Trophoblast cell (in vitro differentiated cells and primary cell): ENCODE data around the gene IFNAR1.

Experiments used
- DNase-seq, 2 donors: peaks; one replicate each; pipeline ENCODE4 v3.0.0-alpha.2; 2016
- H2AFZ ChIP-seq: 2 replicates; pipeline ENCODE4 v1.6.1; 2013; ENCODE audit warnings: low read length, moderate library complexity, mild to moderate bottlenecking; ENCODE audit not compliant: insufficient read depth, poor library complexity
- H2AK5ac ChIP-seq: 2 replicates; pipeline ENCODE4 v1.6.1; 2013; ENCODE audit warnings: mild to moderate bottlenecking, low read length
- H2BK120ac ChIP-seq: 2 replicates; pipeline ENCODE4 v1.6.1; 2013; ENCODE audit warnings: low read length, mild to moderate bottlenecking, moderate library complexity; ENCODE audit not compliant: insufficient read depth, poor library complexity
- H2BK12ac ChIP-seq: 2 replicates; pipeline ENCODE4 v1.6.1; 2013; ENCODE audit warnings: mild to moderate bottlenecking, low read length, moderate library complexity
- H2BK5ac ChIP-seq: 2 replicates; pipeline ENCODE4 v1.6.1; 2013; ENCODE audit warnings: low read length, low read depth, moderate library complexity, mild to moderate bottlenecking; ENCODE audit not compliant: poor library complexity
- H3K14ac ChIP-seq: 2 replicates; pipeline ENCODE4 v1.6.1; 2013; ENCODE audit warnings: mild to moderate bottlenecking, low read length
- H3K18ac ChIP-seq: 2 replicates; pipeline ENCODE4 v1.6.1; 2013; ENCODE audit warnings: mild to moderate bottlenecking, low read length
- H3K23ac ChIP-seq: 2 replicates; pipeline ENCODE4 v1.6.1; 2013; ENCODE audit warnings: low read length
- H3K27ac ChIP-seq: 2 replicates; pipeline ENCODE4 v1.5.1; 2013; ENCODE audit warnings: low read depth, mild to moderate bottlenecking, inconsistent platforms, low read length, moderate library complexity
- H3K27me3 ChIP-seq: 2 replicates; pipeline ENCODE4 v1.6.1; 2013; ENCODE audit warnings: inconsistent platforms, mild to moderate bottlenecking, low read length, moderate library complexity; ENCODE audit not compliant: insufficient read depth
- H3K36me3 ChIP-seq, 2 experiments: 1 replicate in 1 of 2; 2 replicates in 1 of 2; pipeline ENCODE4 v1.6.1; 2013; ENCODE audit warnings: low read length in 2 of 2, mild to moderate bottlenecking in 2 of 2, moderate library complexity in 1 of 2; ENCODE audit not compliant: insufficient read depth in 2 of 2, control insufficient read depth in 1 of 2
- H3K4ac ChIP-seq: 2 replicates; pipeline ENCODE4 v1.6.1; 2013; ENCODE audit warnings: low read depth, mild to moderate bottlenecking, low read length, moderate library complexity
- H3K4me1 ChIP-seq, 2 experiments: 1 replicate in 1 of 2; 2 replicates in 1 of 2; pipeline ENCODE4 v1.6.1; 2013; ENCODE audit warnings: low read length in 2 of 2, mild to moderate bottlenecking in 2 of 2, moderate library complexity in 1 of 2; ENCODE audit not compliant: insufficient read depth in 2 of 2, control insufficient read depth in 1 of 2
- H3K4me2 ChIP-seq: 2 replicates; pipeline ENCODE4 v1.6.1; 2013; ENCODE audit warnings: inconsistent platforms, mild to moderate bottlenecking, low read length, moderate library complexity
- H3K4me3 ChIP-seq: 2 replicates; pipeline ENCODE4 v1.5.1; 2013; ENCODE audit warnings: mild to moderate bottlenecking, low read depth, low read length, inconsistent platforms
- H3K79me1 ChIP-seq: one replicate; pipeline ENCODE4 v1.6.1; 2013; ENCODE audit warnings: low read length
- H3K79me2 ChIP-seq: 2 replicates; pipeline ENCODE4 v1.6.1; 2013; ENCODE audit warnings: low read length, mild to moderate bottlenecking; ENCODE audit not compliant: control insufficient read depth, insufficient read depth, poor library complexity
- H3K9ac ChIP-seq: 2 replicates; pipeline ENCODE4 v1.6.1; 2013; ENCODE audit warnings: mild to moderate bottlenecking, low read length
- H3K9me3 ChIP-seq: 2 replicates; pipeline ENCODE4 v1.6.1; 2013; ENCODE audit warnings: low read depth, mild to moderate bottlenecking, control low read depth, inconsistent platforms, low read length; ENCODE audit not compliant: insufficient read depth
- H4K12ac ChIP-seq: 2 replicates; pipeline ENCODE4 v1.6.1; 2013; ENCODE audit warnings: low read depth, mild to moderate bottlenecking, low read length, moderate library complexity
- H4K8ac ChIP-seq: 2 replicates; pipeline ENCODE4 v1.6.1; 2013; ENCODE audit warnings: low read depth, mild to moderate bottlenecking, low read length, moderate library complexity
- H4K91ac ChIP-seq: one replicate; pipeline ENCODE4 v1.6.1; 2013; ENCODE audit warnings: low read depth, mild to moderate bottlenecking, low read length, moderate library complexity
- WGBS: extraction: QIAGEN DNeasy Blood & Tissue Kit; methylation state at CpG from one replicate; pipeline ENCODE4 v1.1.7; 2013; ENCODE audit warnings: missing lambda C conversion rate; ENCODE audit not compliant: insufficient read length, insufficient coverage; ENCODE audit errors: extremely low coverage; 5-methylcytosine and 5-hydroxymethylcytosine counted together

Gene IFNAR1

DNA sequence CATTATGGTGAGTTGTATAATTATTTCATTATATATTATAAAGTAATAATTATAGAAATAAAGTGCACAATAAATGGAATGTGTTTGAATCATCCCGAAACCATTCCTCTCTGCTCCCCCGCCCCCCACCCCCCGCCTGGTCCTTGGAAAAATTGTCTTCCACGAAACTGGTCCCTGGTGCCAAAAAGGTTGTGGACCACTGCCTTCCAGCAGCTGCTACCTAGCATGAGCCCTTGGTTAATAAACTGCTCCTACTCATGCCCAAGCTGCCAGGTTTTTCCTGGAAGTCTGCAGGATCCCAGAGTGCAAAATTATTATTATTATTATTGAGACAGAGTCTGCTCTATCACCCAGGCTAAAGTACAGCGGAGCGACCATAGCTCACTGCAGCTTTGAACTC lies 71.7 kb downstream of the IFNAR1 start:
- no peak overlapping the region for H3K23ac ChIP-seq

DNA sequence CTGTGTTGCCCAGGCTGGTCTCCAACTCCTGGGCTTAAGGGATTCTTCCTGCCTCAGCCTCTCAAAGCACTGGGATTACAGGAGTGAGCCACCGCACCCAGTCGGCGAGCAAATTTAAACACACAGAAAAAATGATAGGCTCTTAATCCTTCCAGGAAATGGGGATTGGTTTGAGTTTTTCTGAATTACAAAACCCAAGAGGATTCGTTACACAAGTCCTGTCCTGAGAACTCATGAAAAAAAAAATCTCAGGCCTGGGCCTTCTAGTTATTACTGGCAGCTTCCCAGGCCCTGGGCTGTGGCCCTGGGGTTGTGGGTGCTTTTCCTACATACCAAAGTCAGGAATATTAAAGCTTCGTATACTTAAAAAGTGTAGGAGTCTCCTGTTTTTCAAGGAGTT lies 72.2 kb downstream of the IFNAR1 start:
- Histone ChIP-seq H3K4me1 (peaks cover 0 to 4% of the 10 kb centered on the region in 2 experiments), H3K4me3 (no peak overlapping the region), H3K23ac (no peak overlapping the region), H2AFZ (no peak overlapping the region), H3K27me3 (no peaks in the 10 kb centered on the region), H4K12ac (no peak overlapping the region), H3K18ac (no peak overlapping the region), H2BK12ac (no peak overlapping the region), H3K79me2 (no peaks in the 10 kb centered on the region), H3K4ac (no peak overlapping the region), H2AK5ac (no peak overlapping the region), H3K14ac (no peak overlapping the region), H3K9me3 (no peaks in the 10 kb centered on the region), H4K8ac (no peak overlapping the region), H3K4me2 (no peak overlapping the region), H3K36me3 (no peaks in the 10 kb centered on the region), H3K79me1 (no peaks in the 10 kb centered on the region), H4K91ac (no peak overlapping the region), H2BK120ac (no peak overlapping the region), H3K9ac (no peak overlapping the region), H3K27ac (no peak overlapping the region), H2BK5ac (no peak overlapping the region)
- no CpG with 5 or more reads among the region's 5 CpGs for WGBS
- DNase-seq = no peak

More for the DNA sequence above, 71.7 kb downstream of the IFNAR1 start:
- H2BK5ac ChIP-seq = no peak overlapping the region
- no peak overlapping the region for H3K18ac ChIP-seq
- H3K9ac ChIP-seq = no peak overlapping the region
- no peak overlapping the region for H2AK5ac ChIP-seq
- H3K14ac ChIP-seq = no peak overlapping the region
- H3K79me2 ChIP-seq = no peaks in the 10 kb centered on the region
- H3K9me3 ChIP-seq = no peaks in the 10 kb centered on the region
- H3K4ac ChIP-seq = no peak overlapping the region
- H2BK12ac ChIP-seq = no peak overlapping the region
- H2BK120ac ChIP-seq = no peak overlapping the region
- H3K4me1 ChIP-seq = peaks cover 0 to 4% of the 10 kb centered on the region in 2 experiments
- no peak overlapping the region for H4K8ac ChIP-seq
- H3K27ac ChIP-seq = no peak overlapping the region
- no peak for DNase-seq
- H3K4me2 ChIP-seq = no peak overlapping the region
- H3K36me3 ChIP-seq = no peaks in the 10 kb centered on the region
- WGBS = no CpG with 5 or more reads among the region's 6 CpGs
- H3K27me3 ChIP-seq = no peaks in the 10 kb centered on the region
- H3K4me3 ChIP-seq = no peak overlapping the region
- H4K91ac ChIP-seq = no peak overlapping the region
- H4K12ac ChIP-seq = no peak overlapping the region
- no peak overlapping the region for H2AFZ ChIP-seq
- no peaks in the 10 kb centered on the region for H3K79me1 ChIP-seq

DNA sequence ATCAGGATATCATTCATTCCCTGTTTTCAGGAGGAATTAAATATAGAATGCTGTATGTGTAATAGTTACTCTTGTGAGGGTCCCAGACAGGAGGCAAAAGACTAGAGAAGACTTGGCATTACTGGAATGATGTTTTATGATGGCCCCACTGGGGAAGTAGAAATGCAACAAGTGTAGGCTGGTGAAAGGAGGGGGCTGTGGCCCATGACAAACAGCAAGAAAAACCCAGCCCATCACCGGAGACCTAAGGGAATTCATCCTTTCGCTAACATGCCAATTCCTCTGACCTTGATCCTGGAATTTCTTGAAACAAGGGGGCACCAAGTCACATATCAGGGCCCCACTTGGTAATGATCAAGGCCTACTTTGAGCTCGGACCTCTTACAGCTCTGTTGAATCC lies 72.9 kb downstream of the IFNAR1 start:
- peaks cover 3% of the 10 kb centered on the region for H3K79me1 ChIP-seq
- no peak overlapping the region for H2BK120ac ChIP-seq
- no peak overlapping the region for H2AK5ac ChIP-seq
- no peak overlapping the region for H3K4me3 ChIP-seq
- H3K18ac ChIP-seq = no peak overlapping the region
- no peaks in the 10 kb centered on the region for H3K9me3 ChIP-seq
- H3K23ac ChIP-seq = no peak overlapping the region
- WGBS = no CpG with 5 or more reads among the region's 3 CpGs
- H3K79me2 ChIP-seq = no peaks in the 10 kb centered on the region
- peaks cover 0 to 6% of the 10 kb centered on the region in 2 experiments for H3K4me1 ChIP-seq
- no peaks in the 10 kb centered on the region for H3K36me3 ChIP-seq
- H3K27me3 ChIP-seq = no peaks in the 10 kb centered on the region
- H4K12ac ChIP-seq = no peak overlapping the region
- no peak for DNase-seq
- no peak overlapping the region for H3K4ac ChIP-seq
- H3K14ac ChIP-seq = no peak overlapping the region
- H2BK5ac ChIP-seq = no peak overlapping the region
- H2AFZ ChIP-seq = no peak overlapping the region
- H3K9ac ChIP-seq = no peak overlapping the region
- no peak overlapping the region for H4K91ac ChIP-seq
- H3K27ac ChIP-seq = no peak overlapping the region
- no peak overlapping the region for H4K8ac ChIP-seq
- H3K4me2 ChIP-seq = no peak overlapping the region
- no peak overlapping the region for H2BK12ac ChIP-seq

DNA sequence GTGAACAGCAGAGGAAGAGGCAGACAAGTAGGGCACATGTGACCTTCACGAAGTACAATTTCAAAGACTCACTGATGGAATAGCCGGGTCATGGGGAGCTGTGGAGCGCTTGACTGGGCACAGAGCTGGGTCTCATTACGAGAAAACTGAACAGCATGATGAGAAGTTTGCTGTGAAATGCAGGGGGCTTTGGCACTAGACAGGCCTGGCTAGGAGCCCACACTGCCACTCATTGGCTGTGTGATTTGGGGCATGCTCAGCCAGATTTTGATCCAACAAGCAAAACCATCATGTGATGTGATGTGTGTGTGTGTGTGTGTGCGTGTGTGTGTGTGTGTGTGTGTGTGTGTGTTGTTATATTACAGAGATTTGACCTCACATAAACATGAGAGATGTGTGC lies 73.6 kb downstream of the IFNAR1 start:
- Histone ChIP-seq H2BK5ac (no peak overlapping the region), H3K27me3 (no peaks in the 10 kb centered on the region), H3K27ac (no peak overlapping the region), H3K79me2 (peaks cover under 1% of the 10 kb centered on the region), H4K12ac (no peak overlapping the region), H3K18ac (no peak overlapping the region), H3K9ac (no peak overlapping the region), H3K4me2 (no peak overlapping the region), H3K23ac (no peak overlapping the region), H3K79me1 (peaks cover 7% of the 10 kb centered on the region), H2BK120ac (no peak overlapping the region), H2AFZ (no peak overlapping the region), H3K14ac (no peak overlapping the region), H3K4ac (no peak overlapping the region), H3K4me1 (peaks cover 0 to 6% of the 10 kb centered on the region in 2 experiments), H3K4me3 (no peak overlapping the region), H2BK12ac (no peak overlapping the region), H3K9me3 (no peaks in the 10 kb centered on the region), H4K8ac (no peak overlapping the region), H4K91ac (no peak overlapping the region), H2AK5ac (no peak overlapping the region), H3K36me3 (no peaks in the 10 kb centered on the region)
- DNase-seq = no peak
- no CpG with 5 or more reads among the region's 5 CpGs for WGBS
